ENCODE results near the gene CCDC157.

Gene CCDC157

DNA sequence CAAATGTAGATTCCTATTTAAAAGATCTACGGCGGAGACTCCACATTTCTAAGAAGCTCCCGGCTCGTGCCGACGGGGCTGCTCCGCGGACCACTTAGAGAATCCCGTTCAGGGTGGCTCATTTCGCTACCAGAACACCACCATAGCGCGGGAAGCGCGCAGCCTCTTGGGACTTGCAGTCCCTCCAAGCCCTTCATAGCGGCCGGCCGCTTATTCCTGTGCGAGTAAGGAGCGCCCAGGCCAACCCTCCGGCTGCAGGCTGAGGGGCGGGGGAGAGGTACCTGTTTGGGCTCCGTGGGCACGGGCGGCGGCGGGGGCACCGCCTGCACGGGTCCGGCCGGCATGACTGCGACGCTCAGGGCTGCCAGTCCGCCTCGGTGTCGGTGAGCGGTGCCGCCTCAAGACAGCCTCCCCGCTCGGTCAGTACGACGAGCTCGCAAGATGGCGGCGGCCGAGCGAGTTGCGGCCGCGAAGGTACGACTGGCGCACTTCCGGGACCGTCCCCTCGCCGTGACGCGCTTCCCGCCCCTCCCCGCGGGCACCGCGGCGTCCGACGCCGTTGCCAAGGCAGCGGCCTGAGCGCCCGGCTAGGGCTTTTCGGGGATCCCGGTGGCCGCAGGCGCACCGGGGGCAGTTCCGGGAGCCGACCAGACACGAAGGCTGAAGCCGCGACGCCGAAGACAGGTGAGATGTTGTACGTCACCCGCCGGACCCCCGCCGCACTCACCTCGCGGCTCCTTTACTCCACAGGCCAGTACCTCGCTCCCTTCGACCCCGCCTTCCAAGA, at the start of gene CCDC157, which contains the start of gene SF3A1:
CCDC157 (plus strand) TSS at position 559 of the 787 bp plus-strand sequence. CDS start 8,994 bp downstream, outside the sequence.
SF3A1 (minus strand) TSS at position 446 of the 787 bp plus-strand sequence; CDS start at position 344, 102 bp downstream.
- DNase-seq, result peak; percentile 94

DNA sequence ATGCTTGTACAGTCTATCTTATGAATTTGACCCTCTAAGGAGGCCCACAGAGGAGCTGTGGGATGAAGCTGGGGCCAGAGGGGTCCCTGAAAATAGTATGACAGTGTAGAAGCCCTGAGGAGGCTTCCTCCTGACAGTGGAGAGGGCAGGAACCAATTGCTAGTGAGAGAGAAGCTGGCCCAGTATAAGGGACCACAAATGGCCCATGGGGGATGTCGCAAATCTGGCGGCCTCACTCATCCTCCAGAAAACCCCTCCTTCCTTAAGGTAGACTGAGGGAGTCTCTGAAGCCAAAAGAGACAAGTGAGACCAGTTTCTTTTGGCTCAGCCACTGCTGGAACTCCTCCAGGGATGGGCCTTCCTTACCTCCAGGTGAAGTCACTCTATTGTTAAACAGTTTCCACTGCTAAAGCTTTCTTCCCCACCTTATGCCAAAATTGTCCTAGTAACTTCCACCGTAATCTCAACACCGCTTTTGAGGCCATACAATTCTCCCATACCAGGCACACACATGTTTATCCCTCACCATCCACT, 49.7 kb upstream of the CCDC157 start:
- no peak for DNase-seq

DNA sequence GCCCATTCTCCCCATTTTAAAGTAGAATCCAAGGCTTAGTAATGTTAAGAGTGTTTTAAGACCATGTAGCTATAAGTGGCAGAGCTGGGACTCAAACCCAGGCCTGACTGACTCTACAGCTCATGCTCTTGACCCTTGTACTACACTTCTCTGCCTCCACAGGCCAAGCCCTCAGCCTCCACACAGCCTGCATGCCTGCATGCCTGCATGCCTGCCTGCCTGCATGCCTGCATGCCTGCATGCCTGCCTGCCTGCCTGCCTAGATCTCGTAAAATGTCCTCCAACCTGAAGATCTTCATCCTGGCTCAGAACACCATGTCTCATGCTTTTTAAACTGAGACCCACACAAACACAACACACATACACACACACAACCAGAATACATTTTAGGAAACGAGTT, 48.7 kb upstream of the CCDC157 start:
- no peak for DNase-seq

DNA sequence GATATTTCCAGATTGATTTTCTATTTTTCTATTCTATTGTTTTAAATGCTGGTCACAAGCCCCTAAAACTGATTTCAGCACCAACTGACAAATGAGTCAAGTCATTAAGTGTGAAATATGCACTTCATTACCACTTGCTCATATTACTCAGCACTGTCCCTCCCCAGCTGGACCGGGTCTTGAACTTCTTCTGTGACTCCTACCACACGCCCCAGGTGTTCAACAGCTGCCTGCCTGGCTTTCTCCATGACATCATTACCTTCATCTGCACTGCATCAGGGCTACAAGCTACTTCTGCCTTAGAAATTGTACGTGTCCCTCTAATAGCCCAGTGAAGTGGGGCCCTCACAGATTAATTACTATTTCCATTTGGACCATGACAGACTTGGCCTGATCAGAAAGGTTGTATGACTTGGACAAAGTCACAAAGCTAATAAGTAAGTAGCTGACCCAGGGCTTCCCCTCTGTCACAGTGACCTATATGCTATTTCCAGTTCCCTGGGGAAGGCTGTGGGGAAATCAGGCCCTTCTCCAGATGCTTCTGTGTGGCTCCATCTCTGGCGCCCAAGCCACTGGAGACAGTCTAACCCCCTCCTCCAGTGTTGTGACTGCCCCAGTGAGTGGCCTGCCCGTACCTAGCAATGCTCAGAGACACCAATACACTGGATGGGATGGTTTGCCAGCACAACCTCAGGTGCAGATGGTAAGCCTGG, 48.1 kb upstream of the CCDC157 start:
- DNase-seq, result peak; percentile 36

DNA sequence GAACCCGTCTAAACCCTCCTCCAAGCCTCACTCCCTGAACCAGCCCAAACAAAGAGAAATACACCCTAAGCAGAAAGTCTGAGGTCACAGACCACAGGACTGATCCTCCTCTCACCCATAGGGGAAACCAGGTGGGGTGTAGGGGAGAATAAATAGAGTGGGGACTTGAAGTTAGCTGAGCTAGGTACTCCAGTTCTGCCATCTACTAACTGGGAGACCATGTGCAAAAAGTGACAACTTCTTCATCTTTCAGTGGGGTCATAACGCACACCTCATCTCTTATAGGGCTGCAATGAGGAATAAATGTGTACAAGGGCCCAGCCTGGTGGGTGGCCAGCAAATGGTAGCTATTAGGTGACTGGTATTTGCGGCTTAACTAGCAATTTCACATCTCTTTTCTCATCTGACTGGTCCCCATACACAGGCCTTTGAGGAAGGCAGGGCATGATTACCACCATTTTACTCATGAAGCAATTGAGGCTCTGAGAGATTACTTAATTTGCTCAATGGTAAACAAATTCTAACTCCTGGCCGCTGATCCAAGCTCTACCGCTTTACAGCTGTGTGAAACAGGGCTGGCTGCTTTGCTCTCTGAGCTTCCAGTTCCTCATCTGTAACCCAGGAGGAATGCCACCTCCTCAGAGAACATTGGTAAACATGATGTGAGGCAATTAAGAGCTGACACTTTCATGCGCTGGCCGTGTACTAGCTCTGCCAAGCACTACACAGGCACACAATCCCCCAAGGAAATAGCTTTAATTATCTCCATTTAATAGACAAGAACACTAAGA, 46.7 kb upstream of the CCDC157 start:
- no peak for DNase-seq

DNA sequence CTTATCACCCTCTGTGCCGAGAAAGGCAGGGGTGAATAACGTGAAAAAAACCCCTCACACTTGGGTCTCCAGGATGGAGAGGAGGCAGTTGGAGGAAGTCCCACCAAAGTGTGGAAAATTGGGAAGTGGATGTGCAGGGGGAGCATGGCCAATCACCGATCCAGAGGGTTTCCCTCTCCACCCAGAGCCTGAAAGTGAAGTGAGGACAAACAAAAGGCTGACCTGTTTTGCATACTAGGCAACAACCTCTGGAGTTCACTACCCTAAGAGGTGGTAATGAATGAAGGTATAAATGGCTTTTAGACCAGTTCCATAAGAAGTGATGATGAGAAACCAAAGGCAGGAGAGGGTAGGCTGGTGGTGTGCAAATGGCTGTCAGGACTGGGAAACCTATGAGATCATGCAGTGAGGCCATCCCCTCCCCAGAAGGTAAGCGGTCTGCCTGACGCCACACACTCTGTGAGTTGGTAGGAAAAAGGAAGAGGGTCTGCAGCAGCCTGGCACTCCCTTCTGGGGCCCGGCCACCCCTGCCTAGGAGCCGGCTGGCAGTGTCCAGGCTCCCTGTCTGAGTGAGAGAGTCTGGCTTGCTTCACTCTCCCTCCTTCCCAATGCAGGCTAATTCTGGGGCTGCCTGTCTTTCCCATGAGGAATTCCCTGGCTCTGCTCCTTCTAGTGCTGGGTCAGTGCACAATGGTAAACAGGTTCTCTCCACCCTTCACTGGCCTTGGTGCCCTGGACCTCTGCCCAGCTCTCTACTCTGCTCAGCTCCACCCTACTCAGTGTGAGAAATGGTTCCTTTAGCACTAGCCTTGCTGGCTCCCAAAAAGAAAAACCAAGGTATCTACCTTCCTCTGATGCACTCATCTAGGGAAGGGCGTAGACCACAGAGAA, 45.7 kb upstream of the CCDC157 start:
- no peak for DNase-seq

DNA sequence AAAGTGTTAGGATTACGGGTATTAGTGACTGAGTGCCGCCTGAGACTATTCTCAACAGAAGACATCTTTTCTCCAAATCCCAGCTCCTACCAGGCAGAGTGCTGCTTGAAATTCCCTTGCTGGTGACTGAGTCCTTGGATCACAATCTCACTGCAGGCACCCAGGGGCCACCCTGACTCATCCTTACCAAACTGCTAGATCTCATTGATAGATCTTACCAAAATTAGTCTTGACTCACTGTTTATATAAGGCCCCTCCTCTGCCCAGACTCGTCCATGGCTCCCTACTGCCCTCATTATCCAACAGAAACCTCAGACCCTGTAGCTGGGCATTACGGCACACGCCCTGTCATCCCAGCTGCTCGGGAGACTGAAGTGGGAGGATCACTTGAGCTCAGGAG, 44.8 kb upstream of the CCDC157 start:
- no peak for DNase-seq

DNA sequence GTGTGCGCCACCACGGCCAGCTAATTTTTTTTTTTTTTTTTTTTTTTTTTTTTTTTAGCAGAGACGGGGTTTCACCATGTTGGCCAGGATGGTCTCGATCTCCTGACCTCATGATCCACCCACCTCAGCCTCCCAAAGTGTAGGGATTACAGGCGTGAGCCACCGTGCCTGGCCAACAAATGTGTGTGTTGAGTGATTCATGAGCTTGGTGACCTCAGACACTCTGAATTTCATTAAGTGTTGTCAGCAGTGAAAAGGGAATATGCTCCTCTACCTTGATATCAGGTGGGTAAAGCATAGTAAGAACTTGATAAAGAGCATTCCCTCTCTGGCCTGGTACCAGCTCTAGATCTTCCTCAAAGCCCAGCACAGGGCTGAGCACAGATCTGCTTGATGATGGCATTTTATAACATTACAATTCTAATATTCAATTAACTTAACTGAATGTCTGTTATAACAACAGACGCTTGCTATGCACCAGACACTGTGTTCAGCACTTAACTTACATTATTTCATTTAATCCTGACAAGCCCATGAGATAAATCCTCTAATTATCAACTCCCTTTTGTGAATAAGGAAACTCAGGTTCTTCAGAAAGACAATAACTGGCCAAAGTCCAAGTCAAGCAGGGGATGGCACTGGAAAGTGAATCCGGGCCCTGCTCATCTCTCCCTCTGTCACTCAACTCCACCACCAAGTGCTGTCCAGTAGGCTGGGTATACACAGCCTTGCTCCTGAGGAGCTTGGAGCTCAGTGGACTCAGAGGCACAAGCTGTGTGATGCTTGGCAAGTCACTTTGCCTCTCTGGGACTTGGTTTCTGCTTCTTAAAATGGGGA, 43.1 kb upstream of the CCDC157 start:
- DNase-seq, result no peak

GRCh38 chr22:30314915-30315314, 41.9 kb upstream of the CCDC157 start:
- DNase-seq, result peak; percentile 73

- no peak for DNase-seq
Measured at GRCh38 chr22:30315962-30316576, 40.7 kb upstream of the CCDC157 start.

DNA sequence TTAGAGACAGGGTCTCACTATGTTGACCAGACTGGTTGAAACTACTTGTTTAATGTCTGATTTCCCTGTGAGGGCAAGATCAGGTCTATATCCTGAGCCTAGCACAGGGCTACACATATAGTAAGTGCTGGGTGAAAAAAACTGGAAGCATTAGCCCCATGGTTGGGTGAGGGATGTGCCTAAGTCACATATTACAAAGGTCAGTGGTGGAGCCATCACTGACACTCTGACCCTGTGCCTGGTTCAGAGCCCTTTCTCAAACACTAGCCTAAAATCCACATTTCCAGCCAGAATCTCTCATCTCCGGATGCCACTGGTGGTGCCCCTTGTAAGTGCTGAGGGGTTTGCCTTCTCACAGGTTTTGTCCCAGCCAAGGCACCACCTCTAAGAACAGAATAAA, 39.0 kb upstream of the CCDC157 start:
- DNase-seq, result no peak

- no peak for DNase-seq
Measured at GRCh38 chr22:30318799-30319419, 37.9 kb upstream of the CCDC157 start.

DNA sequence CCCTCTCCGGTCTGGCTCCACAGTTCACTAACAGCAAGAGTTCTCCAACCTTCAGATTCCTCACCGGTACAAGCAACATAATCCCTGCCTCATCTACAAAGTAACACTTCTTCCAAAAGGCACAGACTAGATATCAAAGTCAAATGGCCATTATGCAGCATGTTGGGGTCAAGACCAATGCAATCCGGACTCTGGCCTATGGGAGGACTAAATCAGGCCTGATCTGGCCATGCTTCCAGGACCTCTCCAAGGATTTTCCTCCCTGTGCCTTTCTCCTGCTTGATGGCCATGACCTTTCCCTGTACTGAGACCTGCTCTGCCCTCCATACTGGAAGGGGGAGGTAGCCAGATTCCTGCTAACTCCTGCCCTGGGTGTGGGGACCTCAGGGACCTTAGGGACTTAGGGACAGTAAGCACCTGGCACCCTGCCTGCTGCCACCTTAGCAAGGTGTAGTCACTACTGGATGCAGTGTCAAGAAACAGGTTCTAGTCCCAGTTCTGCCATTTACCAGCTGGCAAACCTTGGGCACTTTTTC, 36.7 kb upstream of the CCDC157 start:
- no peak for DNase-seq

GRCh38 chr22:30321461-30321860, 35.3 kb upstream of the CCDC157 start:
- no peak for DNase-seq

- no peak for DNase-seq
Measured at GRCh38 chr22:30323246-30323645, 33.6 kb upstream of the CCDC157 start.

- peak; percentile 59 for DNase-seq
Measured at GRCh38 chr22:30324014-30324730, 32.6 kb upstream of the CCDC157 start.

- no peak for DNase-seq
Measured at GRCh38 chr22:30325065-30325720, 31.6 kb upstream of the CCDC157 start.

GRCh38 chr22:30325724-30326254, 31.0 kb upstream of the CCDC157 start:
- no peak for DNase-seq

Measured in activated CD4-positive, alpha-beta T cell treated with anti-CD3 and anti-CD28 coated beads, Interleukin-2, Interleukin-6, amounts not matched to agents 100 ng/mL and 50 ng/mL, durations not matched to agents 16 hours and 8 hours (primary cell).